T-helper 17 cell (primary cell): ENCODE data around the gene NGLY1. TPM values are rescaled to one million over a fixed set of nuclear protein-coding genes. Genes with fewer than 3 reads are reported as not detected.
A peak's percentile ranks its signal among the peaks of the same experiment; 100 is the strongest.

Source experiments
- ATAC-seq: fragments of 150-1000 bp; cut with Tn5 transposase; 2 replicates; pipeline ENCODE4 v1.10.0; 2021; ENCODE audit warnings: mild to moderate bottlenecking, moderate library complexity
- DNase-seq, 3 donors: peaks; one replicate each; pipeline versions ENCODE4 v3.0.0 to v3.0.0-alpha.2; 2020 to 2021
- H3K9me3 ChIP-seq: one replicate; pipeline ENCODE4 v1.7.0; 2013; ENCODE audit warnings: low read length, mild to moderate bottlenecking; ENCODE audit not compliant: control insufficient read depth, poor library complexity, severe bottlenecking
- H3K27ac Mint-ChIP-seq: one replicate; pipeline ENCODE4 v1.8.0; 2022; ENCODE audit warnings: mild to moderate bottlenecking, moderate library complexity, mixed read lengths
- H3K27me3 Mint-ChIP-seq: one replicate; pipeline ENCODE4 v1.8.0; 2022; ENCODE audit warnings: mixed read lengths
- H3K36me3 Mint-ChIP-seq: one replicate; pipeline ENCODE4 v1.8.0; 2022; ENCODE audit warnings: low read depth, mixed read lengths
- H3K4me1 Mint-ChIP-seq: one replicate; pipeline ENCODE4 v1.8.0; 2022; ENCODE audit warnings: mild to moderate bottlenecking, mixed read lengths
- H3K4me3 Mint-ChIP-seq: one replicate; pipeline ENCODE4 v1.8.0; 2022; ENCODE audit warnings: mild to moderate bottlenecking, moderate library complexity, mixed read lengths
- total RNA-seq, 4 donors: library from RNA in 2 of 4; stranded (reverse) in 2 of 4; gene quantifications; one replicate each; pipeline ENCODE4 v1.2.3 and lab custom pipeline; 2022 to 2026

Gene NGLY1
- total RNA-seq, 2 donors from 2014 or later = 65.8 to 67.1 TPM

GRCh38 chr3:25804676-25805075 lies 21.4 kb upstream of the NGLY1 start:
- Mint-ChIP-seq H3K27me3 (peaks cover 12% of the 10 kb centered on the region), H3K4me1 (no peaks in the 10 kb centered on the region), H3K36me3 (no peaks in the 10 kb centered on the region), H3K27ac (no peak overlapping the region), H3K4me3 (no peak overlapping the region)
- DNase-seq (no peak), ATAC-seq (no peak)
- no peaks in the 10 kb centered on the region for H3K9me3 ChIP-seq

- no peak for ATAC-seq
- Mint-ChIP-seq H3K4me1 (no peaks in the 10 kb centered on the region), H3K27ac (no peak overlapping the region), H3K27me3 (peaks cover 12% of the 10 kb centered on the region), H3K4me3 (no peak overlapping the region), H3K36me3 (no peaks in the 10 kb centered on the region)
- no peaks in the 10 kb centered on the region for H3K9me3 ChIP-seq
- no peak for DNase-seq
Observed at GRCh38 chr3:25803833-25804232, 20.6 kb upstream of the NGLY1 start.

- Mint-ChIP-seq H3K4me1 (no peaks in the 10 kb centered on the region), H3K36me3 (no peaks in the 10 kb centered on the region), H3K27me3 (peaks cover 12% of the 10 kb centered on the region), H3K27ac (no peak overlapping the region), H3K4me3 (no peak overlapping the region)
- ATAC-seq = no peak
- DNase-seq = no peak
- H3K9me3 ChIP-seq = no peaks in the 10 kb centered on the region
Observed at GRCh38 chr3:25801786-25802185, 18.5 kb upstream of the NGLY1 start.

DNA sequence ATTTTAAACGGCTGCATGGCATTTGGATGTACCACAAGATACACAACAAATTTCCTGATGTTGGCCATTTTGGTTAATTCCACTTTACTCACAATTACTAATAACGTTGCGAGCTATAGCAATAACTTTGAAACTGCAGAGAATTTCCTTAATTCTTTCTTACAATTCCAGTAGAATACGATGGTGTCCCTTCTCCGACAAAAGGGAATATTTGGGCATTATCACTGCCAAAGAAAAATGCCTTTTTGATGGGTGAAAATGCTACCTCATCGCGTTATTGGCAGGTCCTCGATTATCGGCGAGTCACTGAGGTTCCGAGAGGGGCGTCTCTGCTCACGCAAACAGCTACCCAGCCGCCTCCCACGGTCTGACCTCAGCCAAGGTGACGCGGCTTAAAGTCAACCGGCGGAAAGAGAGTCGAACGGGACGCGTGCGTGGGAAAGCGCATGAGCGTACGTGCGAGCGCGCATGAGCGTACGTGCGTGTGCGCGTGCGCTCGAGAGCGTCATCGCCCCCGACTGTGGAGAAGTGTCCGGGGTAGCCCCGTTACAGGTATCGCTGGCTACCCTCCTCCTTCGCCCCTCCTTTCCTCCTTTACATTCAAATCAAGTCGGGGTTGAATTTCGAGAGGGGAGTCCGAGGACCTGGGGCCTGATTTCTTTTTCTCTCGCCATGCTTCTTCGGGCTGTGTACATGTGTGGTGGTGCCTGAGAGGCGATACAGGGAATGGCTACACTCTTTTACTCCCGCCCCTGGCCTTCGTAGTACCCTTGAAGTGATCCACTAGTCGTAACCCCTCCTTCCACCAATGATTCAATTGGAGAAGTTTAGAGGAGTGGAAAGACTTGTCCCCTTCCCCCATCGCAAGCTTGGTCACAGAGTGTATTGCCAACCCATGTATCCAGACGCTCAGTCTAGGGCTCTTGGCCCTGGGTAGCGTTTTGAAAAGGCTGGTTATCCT lies 6.6 kb upstream of the NGLY1 start, which contains the start of gene OXSM:
Gene OXSM, plus strand, starts transcription at position 495 of the 961 bp plus-strand sequence. CDS start 931 bp downstream, outside the sequence.
- Mint-ChIP-seq H3K27me3 (no peaks in the 10 kb centered on the region), H3K4me3 (peak within 1 kb of the TSS; percentile 96), H3K36me3 (peaks cover 3% of the 10 kb centered on the region), H3K27ac (peak within 1 kb of the TSS; percentile 95), H3K4me1 (peaks cover 20% of the 10 kb centered on the region)
- peak; percentile 74 to 85 (median 80) for DNase-seq
- ATAC-seq = peak; percentile 95
- H3K9me3 ChIP-seq = no peaks in the 10 kb centered on the region

DNA sequence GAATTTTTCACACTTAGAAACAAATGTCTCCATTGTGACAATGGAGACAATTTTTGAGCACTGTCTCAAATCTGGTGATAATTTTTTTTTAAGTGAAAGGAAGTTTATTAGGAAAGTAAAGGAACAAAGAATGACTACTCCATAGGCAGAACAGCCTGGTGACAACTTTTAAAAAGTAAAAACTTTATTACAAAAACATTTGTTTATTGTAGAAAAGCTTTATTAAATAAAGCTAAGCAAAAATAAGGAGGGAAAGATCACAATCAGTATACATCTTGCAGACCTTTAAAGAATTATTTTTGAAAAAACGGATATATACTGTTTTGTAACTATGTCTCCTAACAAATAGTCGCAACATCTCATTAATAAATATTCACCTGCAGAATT lies 6.0 kb upstream of the NGLY1 start:
- no peak for ATAC-seq
- no peak for DNase-seq
- Mint-ChIP-seq H3K27me3 (no peaks in the 10 kb centered on the region), H3K4me1 (peaks cover 18% of the 10 kb centered on the region), H3K4me3 (peak overlapping the region; percentile 96), H3K36me3 (no peaks in the 10 kb centered on the region), H3K27ac (peak overlapping the region; percentile 95)
- H3K9me3 ChIP-seq = no peaks in the 10 kb centered on the region

- no peaks in the 10 kb centered on the region for H3K9me3 ChIP-seq
- peak overlapping the region; percentile 24 for H3K27ac Mint-ChIP-seq
- H3K27me3 Mint-ChIP-seq = no peaks in the 10 kb centered on the region
- H3K4me3 Mint-ChIP-seq = no peak overlapping the region
- no peaks in the 10 kb centered on the region for H3K36me3 Mint-ChIP-seq
- ATAC-seq = no peak
- peaks cover 15% of the 10 kb centered on the region for H3K4me1 Mint-ChIP-seq
- DNase-seq = no peak
Observed at GRCh38 chr3:25787689-25788088, 4.4 kb upstream of the NGLY1 start.

- H3K9me3 ChIP-seq = no peaks in the 10 kb centered on the region
- ATAC-seq (no peak), DNase-seq (no peak)
- H3K36me3 Mint-ChIP-seq = peaks cover 2% of the 10 kb centered on the region
- H3K4me3 Mint-ChIP-seq = no peak overlapping the region
- no peaks in the 10 kb centered on the region for H3K27me3 Mint-ChIP-seq
- peaks cover 23% of the 10 kb centered on the region for H3K4me1 Mint-ChIP-seq
- no peak overlapping the region for H3K27ac Mint-ChIP-seq
Observed at GRCh38 chr3:25785826-25786225, 2.6 kb upstream of the NGLY1 start.

- DNase-seq = no peak
- H3K4me3 Mint-ChIP-seq = no peak overlapping the region
- no peaks in the 10 kb centered on the region for H3K9me3 ChIP-seq
- H3K4me1 Mint-ChIP-seq = peaks cover 22% of the 10 kb centered on the region
- no peaks in the 10 kb centered on the region for H3K27me3 Mint-ChIP-seq
- no peak overlapping the region for H3K27ac Mint-ChIP-seq
- no peak for ATAC-seq
- peaks cover 2% of the 10 kb centered on the region for H3K36me3 Mint-ChIP-seq
Observed at GRCh38 chr3:25784971-25785370, 1.7 kb upstream of the NGLY1 start.

GRCh38 chr3:25783661-25784512 lies 644 bp upstream of the NGLY1 start:
- no peaks in the 10 kb centered on the region for H3K9me3 ChIP-seq
- Mint-ChIP-seq H3K4me3 (peak overlapping the region; percentile 86), H3K27me3 (no peaks in the 10 kb centered on the region), H3K4me1 (peaks cover 19% of the 10 kb centered on the region), H3K36me3 (peaks cover 2% of the 10 kb centered on the region), H3K27ac (peak overlapping the region; percentile 67)
- DNase-seq = no peak
- peak; percentile 32 for ATAC-seq

GRCh38 chr3:25782636-25782937 lies 656 bp downstream of the NGLY1 start:
- DNase-seq (no peak), ATAC-seq (no peak)
- Mint-ChIP-seq H3K36me3 (peaks cover 4% of the 10 kb centered on the region), H3K27me3 (no peaks in the 10 kb centered on the region), H3K4me3 (peak overlapping the region; percentile 86), H3K4me1 (peaks cover 17% of the 10 kb centered on the region), H3K27ac (peak overlapping the region; percentile 88)
- H3K9me3 ChIP-seq = no peaks in the 10 kb centered on the region

GRCh38 chr3:25781758-25782594 lies 1.3 kb downstream of the NGLY1 start:
- DNase-seq (no peak), ATAC-seq (no peak)
- H3K27ac Mint-ChIP-seq = peak overlapping the region; percentile 88
- H3K36me3 Mint-ChIP-seq = peaks cover 7% of the 10 kb centered on the region
- H3K9me3 ChIP-seq = no peaks in the 10 kb centered on the region
- peaks cover 20% of the 10 kb centered on the region for H3K4me1 Mint-ChIP-seq
- no peaks in the 10 kb centered on the region for H3K27me3 Mint-ChIP-seq
- peak overlapping the region; percentile 86 for H3K4me3 Mint-ChIP-seq

GRCh38 chr3:25781145-25781757 lies 2.0 kb downstream of the NGLY1 start:
- ATAC-seq (no peak), DNase-seq (no peak)
- H3K4me1 Mint-ChIP-seq = peaks cover 24% of the 10 kb centered on the region
- peak overlapping the region; percentile 86 for H3K4me3 Mint-ChIP-seq
- H3K27ac Mint-ChIP-seq = peak overlapping the region; percentile 72
- H3K36me3 Mint-ChIP-seq = peaks cover 12% of the 10 kb centered on the region
- no peaks in the 10 kb centered on the region for H3K9me3 ChIP-seq
- no peaks in the 10 kb centered on the region for H3K27me3 Mint-ChIP-seq
